Measurements from ENCODE around the gene LIMS2. TPM values are rescaled to one million over a fixed set of nuclear protein-coding genes. Genes with fewer than 3 reads are reported as not detected.

Gene LIMS2
- total RNA-seq, 1 donor from 2014 or later = 6.2 TPM

DNA sequence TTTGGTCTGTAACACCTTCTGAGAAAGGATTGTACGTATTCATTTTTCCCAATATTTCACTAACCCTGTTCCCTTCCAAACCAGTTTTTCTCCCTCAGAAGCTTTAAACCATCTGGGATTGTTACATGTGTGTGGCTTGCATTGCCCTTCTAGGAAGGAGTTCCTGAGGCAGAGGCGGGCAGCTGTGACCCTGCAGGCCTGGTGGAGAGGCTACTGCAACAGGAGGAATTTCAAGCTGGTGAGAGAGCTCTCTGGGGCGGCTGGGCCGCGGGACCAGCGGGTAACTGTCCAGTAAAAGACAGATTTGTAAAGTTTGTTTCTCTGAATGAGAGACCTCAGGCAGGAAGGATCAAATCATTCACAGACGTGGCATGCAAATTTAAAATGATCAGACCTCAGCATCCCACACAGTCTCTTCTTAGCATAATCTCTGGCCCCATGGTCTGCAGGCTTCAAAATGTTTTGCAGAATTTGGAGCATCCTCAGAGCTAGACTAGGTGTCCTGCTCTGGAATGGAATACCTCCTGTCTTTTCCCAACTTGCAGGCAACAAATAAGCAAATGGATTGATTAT lies 69.6 kb downstream of the LIMS2 start:
- Mint-ChIP-seq H3K9me3 (ENCODE audit: low read depth) (no peaks in the 10 kb centered on the region), H3K27ac (no peak overlapping the region), H3K4me1 (ENCODE audit: low read depth) (no peaks in the 10 kb centered on the region)

DNA sequence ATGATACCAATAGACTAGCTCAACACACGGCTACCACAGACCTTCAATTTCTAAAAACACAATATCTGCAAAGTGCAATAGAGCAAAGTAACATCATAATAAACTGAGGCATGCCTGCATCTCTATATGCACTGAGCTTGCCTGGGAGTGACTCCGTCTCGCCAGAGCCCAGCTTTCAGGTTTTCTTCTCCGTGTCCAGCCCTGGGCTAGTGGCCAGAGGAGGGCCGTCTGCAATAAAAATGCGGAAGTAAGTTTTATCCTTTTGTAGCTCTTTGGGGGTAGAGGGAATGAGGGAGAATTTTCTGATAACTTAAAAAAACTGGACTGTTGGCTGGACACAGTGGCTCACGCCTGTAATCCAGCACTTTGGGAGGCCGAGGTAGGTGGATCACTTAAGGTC lies 70.3 kb downstream of the LIMS2 start:
- no peaks in the 10 kb centered on the region for H3K4me1 Mint-ChIP-seq (ENCODE audit: low read depth)
- no peak overlapping the region for H3K4me3 Mint-ChIP-seq (ENCODE audit: low read depth)
- DNase-seq (ENCODE audit: low spot score, unreplicated experiment) = no peak
- H3K27ac Mint-ChIP-seq = no peak overlapping the region
- H3K9me3 Mint-ChIP-seq (ENCODE audit: low read depth) = no peaks in the 10 kb centered on the region
- H3K27me3 Mint-ChIP-seq = peaks cover 2% of the 10 kb centered on the region
- TF ChIP-seq, protein P1, sequence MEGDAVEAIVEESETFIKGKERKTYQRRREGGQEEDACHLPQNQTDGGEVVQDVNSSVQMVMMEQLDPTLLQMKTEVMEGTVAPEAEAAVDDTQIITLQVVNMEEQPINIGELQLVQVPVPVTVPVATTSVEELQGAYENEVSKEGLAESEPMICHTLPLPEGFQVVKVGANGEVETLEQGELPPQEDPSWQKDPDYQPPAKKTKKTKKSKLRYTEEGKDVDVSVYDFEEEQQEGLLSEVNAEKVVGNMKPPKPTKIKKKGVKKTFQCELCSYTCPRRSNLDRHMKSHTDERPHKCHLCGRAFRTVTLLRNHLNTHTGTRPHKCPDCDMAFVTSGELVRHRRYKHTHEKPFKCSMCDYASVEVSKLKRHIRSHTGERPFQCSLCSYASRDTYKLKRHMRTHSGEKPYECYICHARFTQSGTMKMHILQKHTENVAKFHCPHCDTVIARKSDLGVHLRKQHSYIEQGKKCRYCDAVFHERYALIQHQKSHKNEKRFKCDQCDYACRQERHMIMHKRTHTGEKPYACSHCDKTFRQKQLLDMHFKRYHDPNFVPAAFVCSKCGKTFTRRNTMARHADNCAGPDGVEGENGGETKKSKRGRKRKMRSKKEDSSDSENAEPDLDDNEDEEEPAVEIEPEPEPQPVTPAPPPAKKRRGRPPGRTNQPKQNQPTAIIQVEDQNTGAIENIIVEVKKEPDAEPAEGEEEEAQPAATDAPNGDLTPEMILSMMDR (IDR thresholded peaks at IDR 0.05; ENCODE audit: unreplicated experiment) = no peak
- no peaks in the 10 kb centered on the region for H3K36me3 Mint-ChIP-seq (ENCODE audit: insufficient read depth)

More for the DNA sequence above, 69.6 kb downstream of the LIMS2 start:
- TF ChIP-seq, protein P1 (IDR thresholded peaks at IDR 0.05; ENCODE audit: unreplicated experiment) = no peak
- no peak overlapping the region for H3K4me3 Mint-ChIP-seq (ENCODE audit: low read depth)
- no peak for DNase-seq (ENCODE audit: low spot score, unreplicated experiment)
- H3K36me3 Mint-ChIP-seq (ENCODE audit: insufficient read depth) = no peaks in the 10 kb centered on the region
- H3K27me3 Mint-ChIP-seq = peaks cover 2% of the 10 kb centered on the region

DNA sequence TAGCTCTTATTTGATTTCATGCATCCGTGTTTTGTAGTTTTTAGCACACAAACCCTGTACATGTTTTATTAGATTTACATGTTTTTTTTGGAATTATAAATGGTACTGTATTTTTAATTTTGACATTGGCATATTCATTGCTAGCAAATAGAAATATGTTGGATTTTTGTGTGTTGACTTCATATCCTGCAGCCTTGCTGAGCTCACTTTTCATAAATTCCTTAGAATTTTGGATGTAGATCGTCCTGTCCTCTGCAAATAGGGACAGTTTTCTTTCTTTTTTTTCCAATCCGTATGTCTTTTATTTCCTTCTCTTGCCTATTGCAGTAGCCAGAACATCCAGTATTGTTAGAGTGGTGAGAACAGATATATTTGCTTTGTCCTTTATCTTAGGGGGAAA lies 76.1 kb downstream of the LIMS2 start:
- no peaks in the 10 kb centered on the region for H3K36me3 Mint-ChIP-seq (ENCODE audit: insufficient read depth)
- TF ChIP-seq, protein P1 (IDR thresholded peaks at IDR 0.05; ENCODE audit: unreplicated experiment) = no peak
- no peak overlapping the region for H3K27ac Mint-ChIP-seq
- H3K9me3 Mint-ChIP-seq (ENCODE audit: low read depth) = peaks cover 6% of the 10 kb centered on the region
- H3K4me1 Mint-ChIP-seq (ENCODE audit: low read depth) = no peaks in the 10 kb centered on the region
- DNase-seq (ENCODE audit: low spot score, unreplicated experiment) = no peak
- H3K4me3 Mint-ChIP-seq (ENCODE audit: low read depth) = no peak overlapping the region
- H3K27me3 Mint-ChIP-seq = no peaks in the 10 kb centered on the region

DNA sequence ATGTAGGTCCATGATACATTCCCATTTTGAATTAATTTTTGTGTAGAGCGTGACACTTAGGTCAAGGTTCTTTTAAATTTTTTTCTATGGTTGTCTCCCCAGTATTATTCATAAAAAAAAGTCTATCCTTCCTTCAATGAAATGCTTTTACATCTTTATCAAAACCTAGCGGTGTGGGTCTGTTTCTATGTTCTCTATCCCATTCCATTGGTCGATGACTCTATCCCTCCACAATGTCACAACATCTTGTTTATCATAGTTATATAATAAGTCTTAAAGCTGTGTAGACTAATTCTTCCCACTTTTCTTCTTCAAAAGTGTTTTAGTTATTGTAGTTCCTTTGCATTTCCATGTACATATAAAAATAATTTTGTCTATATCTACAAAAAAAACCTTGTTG lies 76.6 kb downstream of the LIMS2 start:
- no peak for DNase-seq (ENCODE audit: low spot score, unreplicated experiment)
- Mint-ChIP-seq H3K27ac (no peak overlapping the region), H3K9me3 (ENCODE audit: low read depth) (peaks cover 6% of the 10 kb centered on the region), H3K4me3 (ENCODE audit: low read depth) (no peak overlapping the region), H3K36me3 (ENCODE audit: insufficient read depth) (no peaks in the 10 kb centered on the region), H3K4me1 (ENCODE audit: low read depth) (no peaks in the 10 kb centered on the region), H3K27me3 (no peaks in the 10 kb centered on the region)
- TF ChIP-seq, protein P1 (IDR thresholded peaks at IDR 0.05; ENCODE audit: unreplicated experiment) = no peak

DNA sequence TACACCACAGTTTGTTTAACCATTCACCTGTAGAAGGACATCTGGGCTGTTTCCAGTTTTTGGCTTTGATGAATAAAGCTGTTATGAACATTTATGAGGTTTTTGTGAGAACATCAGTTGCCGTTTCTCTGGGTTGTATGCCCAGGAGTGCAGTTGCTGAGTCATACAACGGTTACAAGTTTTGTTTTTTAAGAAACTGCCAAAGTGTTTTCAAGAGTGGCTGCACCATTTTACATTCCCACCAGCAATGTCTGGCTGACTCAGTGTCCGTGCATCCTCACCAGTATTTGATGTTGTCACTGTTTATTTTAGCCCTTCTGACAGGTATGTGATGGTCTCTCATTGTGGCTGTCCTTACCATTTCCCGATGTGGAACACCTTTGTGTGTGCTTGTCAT lies 77.3 kb downstream of the LIMS2 start:
- TF ChIP-seq, protein P1 (IDR thresholded peaks at IDR 0.05; ENCODE audit: unreplicated experiment) = no peak
- Mint-ChIP-seq H3K4me1 (ENCODE audit: low read depth) (no peaks in the 10 kb centered on the region), H3K4me3 (ENCODE audit: low read depth) (no peak overlapping the region), H3K36me3 (ENCODE audit: insufficient read depth) (no peaks in the 10 kb centered on the region), H3K9me3 (ENCODE audit: low read depth) (peaks cover 6% of the 10 kb centered on the region), H3K27me3 (no peaks in the 10 kb centered on the region), H3K27ac (no peak overlapping the region)
- no peak for DNase-seq (ENCODE audit: low spot score, unreplicated experiment)
